Tibial nerve (tissue), 4 donors: ENCODE measurements around the gene STRIT1. TPM values are rescaled to one million over a fixed set of nuclear protein-coding genes. Genes with fewer than 3 reads are reported as not detected.
"Not testable (repeated sequence)": the region's sequence is repeated elsewhere in the genome, so short reads cannot be mapped to it uniquely, and the experiment has no call there.

Source experiments
- DNase-seq, 2 donors: peaks; one replicate each; pipeline ENCODE4 v3.0.0-alpha.2; 2019; ENCODE audit warnings: low spot score in 2 of 2
- H3K27ac ChIP-seq, 4 donors: fragments of 200-600 bp; sonication (generic) in 3 of 4; one replicate each; pipeline ENCODE4 v1.5.1; 2017 to 2019; ENCODE audit warnings: mild to moderate bottlenecking in 1 of 4
- H3K27me3 ChIP-seq, 2 donors: fragments of 200-600 bp; sonication (generic) in 1 of 2; one replicate each; pipeline versions ENCODE4 v1.5.1 to v1.6.0; 2017 to 2019
- H3K36me3 ChIP-seq, 3 donors: fragments of 200-600 bp; sonication (generic); one replicate each; pipeline ENCODE4 v1.5.1; 2018 to 2019
- H3K4me1 ChIP-seq, 4 donors: fragments of 200-600 bp; sonication (generic) in 3 of 4; one replicate each; pipeline ENCODE4 v1.5.1; 2017 to 2019
- H3K4me3 ChIP-seq, 4 donors: fragments of 200-600 bp; sonication (generic) in 3 of 4; one replicate each; pipeline ENCODE4 v1.5.1; 2017 to 2019; ENCODE audit warnings: mild to moderate bottlenecking in 1 of 4, moderate library complexity in 1 of 4
- H3K9me3 ChIP-seq, 4 donors: fragments of 200-600 bp; sonication (generic) in 3 of 4; one replicate each; pipeline ENCODE4 v1.5.1; 2017 to 2019
- EP300 ChIP-seq, 2 donors: sonication (generic); formaldehyde crosslinking; IDR thresholded peaks; one replicate each; pipeline ENCODE4 v1.6.1; 2017; ENCODE audit warnings: antibody characterized with exemption in 2 of 2, mild to moderate bottlenecking in 1 of 2
- POLR2A ChIP-seq, 2 donors: fragments of 450-650 bp; IDR thresholded peaks; one replicate each; pipeline ENCODE4 v1.6.1; 2017; ENCODE audit warnings: antibody characterized with exemption in 2 of 2, mild to moderate bottlenecking in 2 of 2, moderate library complexity in 2 of 2
- WGBS, 2 donors: methylation state at CpG; one replicate each; pipeline ENCODE4 v1.1.5; 2018; 5-methylcytosine and 5-hydroxymethylcytosine counted together
- total RNA-seq, 4 donors: library from RNA; depleted of rRNA; stranded (reverse); fragments of >200 nt; gene quantifications; one replicate each; pipeline ENCODE4 v1.1.0, GENCODE V29; 2016
- TF ChIP-seq, protein P1 (sequence below), 5 experiments: fragments of 200-600 bp in 3 of 5; fragments of 450-650 bp in 2 of 5; sonication (generic) in 3 of 5; IDR thresholded peaks; one replicate each; pipeline ENCODE4 v1.5.1; 2016 to 2019; ENCODE audit warnings: antibody characterized with exemption in 5 of 5, mild to moderate bottlenecking in 3 of 5, moderate library complexity in 2 of 5

STRIT1 gene
- total RNA-seq, 4 donors from 2014 or later: not detected

DNA sequence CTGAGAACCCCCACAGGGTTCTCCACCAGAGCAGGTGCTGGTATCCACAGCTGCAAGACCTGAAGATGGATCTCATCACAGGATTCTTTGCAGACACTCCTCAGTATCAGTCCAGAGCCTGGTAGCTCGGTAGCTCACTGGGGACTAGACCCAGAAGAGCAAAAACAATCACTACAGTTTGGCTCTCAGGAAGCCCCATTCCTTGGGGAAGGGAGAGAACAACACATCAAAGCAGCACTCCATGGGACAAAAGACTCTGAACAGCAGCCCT is 22.2 kb downstream of the STRIT1 start:
- no peak for TF ChIP-seq POLR2A (IDR thresholded peaks at IDR 0.05)
- TF ChIP-seq, protein P1, sequence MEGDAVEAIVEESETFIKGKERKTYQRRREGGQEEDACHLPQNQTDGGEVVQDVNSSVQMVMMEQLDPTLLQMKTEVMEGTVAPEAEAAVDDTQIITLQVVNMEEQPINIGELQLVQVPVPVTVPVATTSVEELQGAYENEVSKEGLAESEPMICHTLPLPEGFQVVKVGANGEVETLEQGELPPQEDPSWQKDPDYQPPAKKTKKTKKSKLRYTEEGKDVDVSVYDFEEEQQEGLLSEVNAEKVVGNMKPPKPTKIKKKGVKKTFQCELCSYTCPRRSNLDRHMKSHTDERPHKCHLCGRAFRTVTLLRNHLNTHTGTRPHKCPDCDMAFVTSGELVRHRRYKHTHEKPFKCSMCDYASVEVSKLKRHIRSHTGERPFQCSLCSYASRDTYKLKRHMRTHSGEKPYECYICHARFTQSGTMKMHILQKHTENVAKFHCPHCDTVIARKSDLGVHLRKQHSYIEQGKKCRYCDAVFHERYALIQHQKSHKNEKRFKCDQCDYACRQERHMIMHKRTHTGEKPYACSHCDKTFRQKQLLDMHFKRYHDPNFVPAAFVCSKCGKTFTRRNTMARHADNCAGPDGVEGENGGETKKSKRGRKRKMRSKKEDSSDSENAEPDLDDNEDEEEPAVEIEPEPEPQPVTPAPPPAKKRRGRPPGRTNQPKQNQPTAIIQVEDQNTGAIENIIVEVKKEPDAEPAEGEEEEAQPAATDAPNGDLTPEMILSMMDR (IDR thresholded peaks at IDR 0.05): no peak
- H3K36me3 ChIP-seq: no peaks in the 10 kb centered on the region
- H3K4me3 ChIP-seq: no peak overlapping the region
- H3K27me3 ChIP-seq: no peaks in the 10 kb centered on the region
- H3K9me3 ChIP-seq: no peaks in the 10 kb centered on the region
- DNase-seq: no peak
- 33 to 82% methylated on average over 1 of the region's 1 CpG for WGBS, 2 donors
- H3K27ac ChIP-seq: no peak overlapping the region
- H3K4me1 ChIP-seq: no peaks in the 10 kb centered on the region

DNA sequence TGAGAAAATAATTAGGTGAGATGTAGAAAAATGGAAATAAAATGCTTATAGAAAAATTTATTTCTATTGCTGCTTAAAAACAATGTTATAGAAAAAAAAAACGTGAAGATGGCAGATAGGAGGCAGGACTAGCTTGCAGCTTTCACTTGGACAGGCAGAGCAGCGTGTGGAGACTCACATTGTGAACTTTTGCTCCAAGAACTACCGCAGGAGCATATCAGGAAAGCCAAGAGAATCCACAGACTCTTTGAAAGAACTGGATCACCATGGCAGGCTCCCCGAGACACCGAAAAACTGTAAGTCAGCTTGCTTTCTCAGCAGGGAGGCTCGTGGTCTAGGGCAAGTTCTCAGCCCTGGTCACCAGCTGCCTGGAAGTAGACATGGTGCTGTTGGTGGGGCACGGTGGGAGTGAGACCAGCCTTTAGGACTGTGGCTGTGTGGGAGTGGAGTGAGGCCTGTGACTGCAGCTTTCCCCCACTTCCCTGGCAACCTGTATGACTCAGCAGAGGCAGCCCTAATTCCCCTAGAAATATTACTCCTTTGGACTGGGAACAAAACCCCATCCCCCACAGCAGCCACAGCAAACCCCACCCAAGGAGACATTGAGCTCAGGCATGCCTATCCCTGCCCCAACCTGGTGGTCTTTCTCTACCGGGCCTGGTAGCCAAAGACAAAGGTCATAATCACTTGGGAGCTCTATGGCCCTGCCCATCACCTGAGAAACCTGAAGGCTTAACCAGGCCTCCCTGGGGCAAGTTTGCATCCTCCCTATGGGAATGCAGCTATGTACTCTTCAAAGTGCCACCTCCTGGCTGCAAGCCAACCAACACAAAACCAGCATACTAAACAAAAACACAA is 22.8 kb downstream of the STRIT1 start:
- 76 to 82% methylated on average over 8 of the region's 8 CpGs for WGBS, 2 donors
- H3K36me3 ChIP-seq: no peaks in the 10 kb centered on the region
- H3K4me3 ChIP-seq: no peak overlapping the region
- no peak for DNase-seq
- TF ChIP-seq EP300 (IDR thresholded peaks at IDR 0.05) (no peak), POLR2A (IDR thresholded peaks at IDR 0.05) (no peak)
- TF ChIP-seq, protein P1 (IDR thresholded peaks at IDR 0.05): no peak
- no peak overlapping the region for H3K27ac ChIP-seq
- H3K4me1 ChIP-seq: no peaks in the 10 kb centered on the region
- H3K9me3 ChIP-seq: no peaks in the 10 kb centered on the region
- no peaks in the 10 kb centered on the region for H3K27me3 ChIP-seq

DNA sequence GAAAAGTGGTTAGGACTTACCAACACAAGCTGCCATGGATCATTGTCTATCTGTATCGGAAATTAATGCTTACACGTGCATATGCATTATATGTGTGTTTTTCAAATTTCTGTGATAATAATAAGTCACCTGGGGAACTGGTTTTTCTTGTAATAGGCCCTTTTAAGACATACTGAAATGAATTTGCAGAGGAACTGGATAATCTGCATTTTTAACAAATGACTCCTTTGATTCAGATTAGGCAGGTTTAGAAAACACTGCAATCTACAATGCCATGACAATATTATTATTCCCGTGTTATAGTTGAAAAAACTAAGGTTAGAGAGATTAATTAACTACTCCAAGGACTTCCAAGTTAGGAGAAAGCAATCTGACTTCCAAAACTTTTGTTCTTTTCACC is 23.4 kb downstream of the STRIT1 start:
- H3K27me3 ChIP-seq: no peaks in the 10 kb centered on the region
- no peak for DNase-seq
- TF ChIP-seq, protein P1 (IDR thresholded peaks at IDR 0.05): no peak
- TF ChIP-seq EP300 (IDR thresholded peaks at IDR 0.05) (no peak), POLR2A (IDR thresholded peaks at IDR 0.05) (no peak)
- H3K9me3 ChIP-seq: no peaks in the 10 kb centered on the region
- WGBS, 2 donors: 86 to 87% methylated on average over 3 of the region's 3 CpGs
- no peak overlapping the region for H3K27ac ChIP-seq
- H3K4me1 ChIP-seq: no peaks in the 10 kb centered on the region
- no peak overlapping the region for H3K4me3 ChIP-seq
- no peaks in the 10 kb centered on the region for H3K36me3 ChIP-seq

DNA sequence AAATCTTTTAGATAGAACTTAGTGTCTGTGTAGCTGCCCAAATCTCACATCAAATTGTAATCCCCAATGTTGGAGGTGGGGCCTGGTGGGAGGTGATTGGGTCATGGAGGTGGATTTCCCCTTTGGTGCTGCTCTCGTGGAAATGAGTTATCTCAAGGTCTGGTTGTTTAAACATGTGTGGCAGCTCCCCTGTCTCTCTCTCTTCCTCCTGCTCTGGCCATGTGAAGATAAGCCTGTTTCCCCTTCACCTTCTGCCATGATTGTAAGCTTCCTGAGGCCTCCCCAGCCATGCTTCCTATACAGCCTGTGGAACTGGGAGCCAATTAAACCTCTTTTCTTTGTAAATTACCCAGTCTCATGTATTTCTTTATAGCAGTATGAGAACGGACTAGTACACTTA is 30.6 kb downstream of the STRIT1 start:
- H3K27me3 ChIP-seq, DNase-seq, H3K36me3 ChIP-seq, H3K4me3 ChIP-seq, H3K27ac ChIP-seq, H3K4me1 ChIP-seq, H3K9me3 ChIP-seq: not testable (repeated sequence)
- 70 to 80% methylated on average over 2 of the region's 2 CpGs for WGBS, 2 donors

DNA sequence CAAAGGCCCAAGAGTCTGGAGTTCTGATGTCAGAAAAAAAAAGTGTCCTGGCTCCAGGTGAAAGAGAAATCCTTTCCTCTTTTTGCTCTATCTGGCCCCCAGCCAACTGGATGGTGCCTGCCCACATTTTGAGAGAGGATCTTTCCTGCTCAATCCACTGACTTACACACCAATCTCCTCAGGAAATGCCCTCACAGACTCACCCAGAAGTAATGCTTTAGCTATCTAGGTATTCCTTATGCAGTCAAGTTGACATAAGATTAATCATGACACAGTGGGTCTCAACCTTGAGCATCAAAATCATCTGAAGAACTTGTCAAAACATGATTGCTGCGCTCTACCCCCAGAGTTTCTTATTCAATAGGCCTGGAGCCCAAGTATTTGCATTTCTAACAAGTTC is 31.2 kb downstream of the STRIT1 start:
- no peak overlapping the region for H3K4me3 ChIP-seq
- no peaks in the 10 kb centered on the region for H3K4me1 ChIP-seq
- DNase-seq: no peak
- H3K27me3 ChIP-seq: no peaks in the 10 kb centered on the region
- TF ChIP-seq EP300 (IDR thresholded peaks at IDR 0.05): no peak
- no peak for TF ChIP-seq POLR2A (IDR thresholded peaks at IDR 0.05)
- TF ChIP-seq, protein P1 (IDR thresholded peaks at IDR 0.05): no peak
- no peaks in the 10 kb centered on the region for H3K9me3 ChIP-seq
- H3K27ac ChIP-seq: no peak overlapping the region
- no peaks in the 10 kb centered on the region for H3K36me3 ChIP-seq
- 100% methylated on average over 1 of the region's 1 CpG for WGBS, 2 donors

DNA sequence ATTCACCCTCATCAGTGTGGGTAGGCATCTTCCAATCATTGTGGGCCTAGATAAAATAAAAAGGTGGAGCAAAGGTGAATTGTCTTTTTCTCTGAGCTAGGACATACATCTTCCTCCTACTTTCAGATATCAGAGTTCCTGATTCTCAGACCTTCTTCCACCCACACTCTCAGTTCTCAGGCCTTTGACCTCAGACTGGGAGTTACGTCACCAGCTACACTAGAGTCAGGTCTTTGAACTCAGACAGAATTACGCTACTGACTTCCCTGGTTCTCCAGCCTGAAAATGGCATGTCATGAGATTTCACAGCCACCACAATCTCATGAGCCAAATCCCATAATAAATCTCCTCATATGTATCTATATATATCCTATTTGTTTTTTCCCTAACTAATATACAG is 39.0 kb downstream of the STRIT1 start:
- Histone ChIP-seq H3K27ac (no peak overlapping the region), H3K36me3 (no peaks in the 10 kb centered on the region), H3K27me3 (no peaks in the 10 kb centered on the region), H3K4me3 (no peak overlapping the region), H3K4me1 (no peaks in the 10 kb centered on the region), H3K9me3 (peaks cover 0 to 3% (median 0%) of the 10 kb centered on the region in 4 donors)
- 70 to 81% methylated on average over 2 of the region's 2 CpGs for WGBS, 2 donors
- TF ChIP-seq, protein P1 (IDR thresholded peaks at IDR 0.05): no peak
- TF ChIP-seq POLR2A (IDR thresholded peaks at IDR 0.05) (no peak), EP300 (IDR thresholded peaks at IDR 0.05) (no peak)
- no peak for DNase-seq
